Activated naive CD4-positive, alpha-beta T cell treated with Interleukin-2 at 50 U/mL for 16 hours (primary cell): ENCODE measurements around the gene KLHL14.

Experiments used
- DNase-seq: peaks from one replicate; pipeline ENCODE4 v3.0.0-alpha.2; 2020

The KLHL14 gene

DNA sequence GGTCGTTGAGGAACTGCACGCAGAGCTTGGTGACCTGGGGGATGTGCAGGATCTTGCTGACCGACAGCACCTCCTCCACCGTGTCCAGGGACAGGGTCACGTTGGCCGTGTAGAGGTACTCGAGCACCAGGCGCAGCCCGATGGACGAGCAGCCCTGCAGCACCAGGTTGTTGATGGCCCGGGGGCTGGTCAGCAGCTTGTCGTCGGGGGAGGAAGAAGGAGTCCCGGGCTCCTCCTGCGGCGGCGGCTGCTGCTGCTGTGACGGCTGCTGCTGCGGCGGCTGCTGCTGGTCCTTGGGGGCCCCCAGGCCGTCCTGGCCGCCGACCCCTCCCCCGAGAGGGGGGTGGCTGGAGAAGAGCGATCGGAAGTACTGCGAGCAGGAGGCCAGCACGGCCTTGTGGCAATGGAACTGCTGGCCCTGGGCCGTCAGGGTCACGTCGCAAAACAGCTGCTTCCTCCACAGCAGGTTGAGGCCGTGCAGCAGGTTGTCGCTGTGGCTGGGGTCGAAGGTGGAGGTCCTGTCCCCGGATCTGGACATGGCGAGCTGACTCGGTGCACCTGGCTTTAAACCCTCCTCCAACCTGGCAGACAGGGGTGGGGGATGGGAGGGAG lies 2.7 kb downstream of the KLHL14 start:
- DNase-seq, result no peak

GRCh38 chr18:32769586-32770053 lies 3.2 kb downstream of the KLHL14 start:
- no peak for DNase-seq

GRCh38 chr18:32769071-32769585 lies 3.7 kb downstream of the KLHL14 start:
- DNase-seq, result no peak

- no peak for DNase-seq
Measured at GRCh38 chr18:32767400-32767799, 5.4 kb downstream of the KLHL14 start.

GRCh38 chr18:32764611-32765244 lies 8.1 kb downstream of the KLHL14 start:
- no peak for DNase-seq

DNA sequence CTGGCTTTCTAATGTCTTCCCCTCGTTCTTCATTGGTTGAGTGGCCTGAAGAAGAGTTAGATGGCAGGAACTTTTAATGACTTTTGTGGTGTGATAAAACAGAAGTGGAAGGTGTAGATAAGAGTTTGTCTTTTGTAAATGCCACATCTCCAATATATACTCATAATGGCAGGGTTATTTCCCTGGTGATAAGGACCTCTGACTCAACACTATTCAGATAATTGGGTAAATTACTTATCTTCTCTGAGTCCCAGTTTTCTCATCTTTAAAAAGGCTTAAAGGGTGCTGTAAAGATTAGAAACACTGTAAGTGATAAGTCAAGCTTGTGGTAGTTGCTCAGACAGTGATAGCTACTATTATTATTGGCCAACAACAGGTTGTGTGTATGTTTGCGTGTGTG lies 9.5 kb downstream of the KLHL14 start:
- no peak for DNase-seq

DNA sequence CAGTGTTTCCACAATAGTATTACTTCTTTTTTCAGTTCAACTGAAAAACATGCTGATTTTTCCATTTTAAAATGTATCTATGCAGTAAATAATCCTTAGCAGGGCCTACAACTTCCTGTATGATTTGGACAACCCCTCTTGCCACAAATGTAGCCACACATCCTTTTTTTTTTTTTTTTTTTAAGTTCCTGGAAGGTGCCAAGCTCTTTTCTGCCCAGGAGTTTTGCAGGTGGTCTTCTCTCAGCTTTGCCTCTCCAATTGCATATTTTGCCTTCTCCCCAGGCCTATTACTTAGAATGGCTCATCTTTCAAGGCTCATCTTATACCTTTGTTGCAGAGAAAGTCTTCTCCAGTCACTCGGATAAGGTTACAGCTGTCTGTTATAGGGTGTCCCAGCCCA lies 11.6 kb downstream of the KLHL14 start:
- DNase-seq, result no peak

DNA sequence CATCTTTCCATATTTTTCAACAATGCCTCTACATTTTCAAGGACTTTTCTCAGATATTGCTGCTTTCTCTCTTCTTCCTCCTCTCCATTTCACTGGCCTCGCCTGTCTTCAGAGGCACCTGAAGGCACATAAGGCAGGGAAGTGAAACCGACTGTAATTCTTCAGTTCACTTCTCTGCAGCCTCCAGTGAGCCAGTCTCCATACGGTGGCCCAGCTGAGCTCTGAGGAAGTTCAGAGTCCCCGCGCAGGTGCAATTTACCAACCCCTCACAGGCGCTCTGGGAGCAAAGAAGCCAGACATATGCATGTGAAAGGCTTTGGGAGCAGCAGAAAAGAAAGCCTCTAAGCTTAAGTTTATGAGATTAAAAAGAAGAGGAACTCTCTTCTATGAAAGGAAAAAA lies 12.4 kb downstream of the KLHL14 start:
- no peak for DNase-seq

DNA sequence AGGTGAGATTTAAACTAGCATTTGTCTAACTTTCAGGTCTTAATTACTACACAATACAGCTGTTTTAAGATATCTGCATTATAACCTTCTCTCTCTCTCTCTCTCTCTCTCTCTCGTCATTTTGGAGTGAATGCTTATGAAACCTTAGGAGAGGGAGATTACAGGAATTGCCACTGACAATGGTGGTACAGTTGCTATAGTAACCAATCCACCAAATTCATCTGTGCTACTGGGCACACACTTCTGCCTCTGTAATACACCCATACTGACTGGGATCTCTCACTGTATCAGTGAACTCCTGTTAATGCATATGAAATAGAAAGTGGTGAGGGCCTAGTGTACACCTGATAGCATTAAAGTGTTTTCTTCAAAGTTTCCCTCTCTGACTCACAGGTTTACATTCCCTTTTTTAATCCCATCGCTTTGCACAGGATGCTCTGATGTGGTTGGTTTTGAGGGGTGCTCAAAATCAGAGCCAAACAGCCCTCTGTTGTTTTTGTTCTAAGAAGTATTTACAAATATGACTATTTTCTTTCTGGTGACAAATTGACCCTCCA lies 13.1 kb downstream of the KLHL14 start:
- DNase-seq, result no peak

GRCh38 chr18:32754508-32755263 lies 18.1 kb downstream of the KLHL14 start:
- DNase-seq, result no peak

- no peak for DNase-seq
Measured at GRCh38 chr18:32753656-32754260, 19.1 kb downstream of the KLHL14 start.

- DNase-seq, result no peak
Measured at GRCh38 chr18:32750328-32750727, 22.5 kb downstream of the KLHL14 start.

- DNase-seq, result no peak
Measured at GRCh38 chr18:32749809-32750208, 23.0 kb downstream of the KLHL14 start.

- DNase-seq, result no peak
Measured at GRCh38 chr18:32742579-32742978, 30.2 kb downstream of the KLHL14 start.

GRCh38 chr18:32735781-32736180 lies 37.0 kb downstream of the KLHL14 start:
- DNase-seq, result no peak

- DNase-seq, result no peak
Measured at GRCh38 chr18:32734442-32734841, 38.4 kb downstream of the KLHL14 start.

DNA sequence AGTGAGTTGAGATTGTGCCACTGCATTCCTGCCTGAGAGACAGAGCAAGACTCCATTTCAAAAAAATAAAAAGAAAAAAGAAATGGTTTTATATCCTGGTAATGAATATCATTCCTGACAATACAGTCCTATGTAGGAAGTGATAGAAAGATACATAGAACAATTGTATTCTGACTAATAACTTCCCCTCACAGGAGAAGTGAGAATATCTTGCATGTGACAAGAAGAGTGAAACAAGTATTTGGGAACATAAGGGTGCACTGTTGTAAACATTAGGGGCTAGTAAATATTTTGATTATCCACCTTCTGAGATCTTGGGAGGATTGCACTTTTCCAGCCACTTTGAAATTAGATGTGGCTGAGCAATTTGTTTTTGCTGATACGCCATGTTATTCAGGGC lies 40.7 kb downstream of the KLHL14 start:
- no peak for DNase-seq

- no peak for DNase-seq
Measured at GRCh38 chr18:32730620-32731091, 42.2 kb downstream of the KLHL14 start.

- DNase-seq, result no peak
Measured at GRCh38 chr18:32730068-32730467, 42.8 kb downstream of the KLHL14 start.

- DNase-seq, result no peak
Measured at GRCh38 chr18:32724071-32724749, 48.6 kb downstream of the KLHL14 start.

- no peak for DNase-seq
Measured at GRCh38 chr18:32722279-32722678, 50.5 kb downstream of the KLHL14 start.

DNA sequence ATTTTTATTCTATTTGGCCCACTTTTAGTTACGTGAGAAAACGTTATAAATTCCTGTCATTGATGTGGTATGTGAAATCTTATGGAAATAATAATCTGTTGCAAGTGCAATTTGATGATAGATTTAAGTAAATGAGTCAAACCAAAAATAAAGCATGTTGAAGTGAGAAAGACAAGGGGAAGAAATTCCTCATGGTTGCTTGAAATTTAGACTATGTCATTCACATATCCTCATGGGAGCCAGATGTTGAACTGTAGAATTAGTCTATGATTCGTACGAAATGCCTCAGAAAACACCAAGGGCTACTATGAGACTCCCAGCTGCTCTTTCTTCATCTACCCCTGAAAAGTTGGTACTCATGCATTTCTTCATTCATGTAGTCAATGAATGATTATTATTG lies 55.7 kb downstream of the KLHL14 start:
- DNase-seq, result no peak
